HepG2 (cell line): ENCODE results near the gene BCL2L2. TPM values are rescaled to one million over a fixed set of nuclear protein-coding genes. Genes with fewer than 3 reads are reported as not detected.
A peak's percentile ranks its signal among the peaks of the same experiment; 100 is the strongest.

Experiments used
- CREBL2 ChIP-seq: sonication (generic); formaldehyde crosslinking; IDR thresholded peaks from 2 replicates; pipeline ENCODE4 v1.8.1; 2023; ENCODE audit warnings: missing genetic modification reagents, mild to moderate bottlenecking, borderline replicate concordance
- DMAP1 ChIP-seq: IDR thresholded peaks from 2 replicates; pipeline ENCODE4 v1.6.1; 2016
- GMEB2 ChIP-seq: IDR thresholded peaks from 2 replicates; pipeline ENCODE4 v1.6.1; 2016; ENCODE audit warnings: missing biosample characterization, missing genetic modification reagents, low read depth
- KAT2B ChIP-seq: fragments of 150-350 bp; IDR thresholded peaks from 2 replicates; pipeline ENCODE4 v1.6.1; 2014; ENCODE audit warnings: low read depth, low read length, borderline replicate concordance
- KDM5B ChIP-seq: sonication (generic); formaldehyde crosslinking; IDR thresholded peaks from 2 replicates; pipeline ENCODE4 v1.4.0; 2020; ENCODE audit warnings: missing genetic modification reagents, mild to moderate bottlenecking, borderline replicate concordance
- MED8 ChIP-seq: sonication (generic); formaldehyde crosslinking; IDR thresholded peaks from 2 replicates; pipeline ENCODE4 v1.8.1; 2023; ENCODE audit warnings: mild to moderate bottlenecking, missing genetic modification reagents; ENCODE audit not compliant: insufficient replicate concordance
- MEIS1 ChIP-seq: sonication (generic); formaldehyde crosslinking; IDR thresholded peaks from 2 replicates; pipeline ENCODE4 v1.9.0; 2021; ENCODE audit warnings: mild to moderate bottlenecking, missing genetic modification reagents, moderate library complexity, borderline replicate concordance
- RNF219 ChIP-seq: sonication (generic); formaldehyde crosslinking; IDR thresholded peaks from 2 replicates; pipeline ENCODE4 v1.5.0; 2020; ENCODE audit warnings: mild to moderate bottlenecking, missing genetic modification reagents
- SAFB2 ChIP-seq: sonication (generic); formaldehyde crosslinking; IDR thresholded peaks from 2 replicates; pipeline ENCODE4 v1.5.1; 2020; ENCODE audit warnings: missing genetic modification reagents, low read depth, mild to moderate bottlenecking, borderline replicate concordance
- SALL1 ChIP-seq: sonication (generic); formaldehyde crosslinking; IDR thresholded peaks from 2 replicates; pipeline ENCODE4 v1.8.0; 2022; ENCODE audit warnings: mild to moderate bottlenecking, missing genetic modification reagents
- TCF7 ChIP-seq: sonication (generic); IDR thresholded peaks from 2 replicates; pipeline ENCODE4 v1.6.1; 2016; ENCODE audit warnings: antibody characterized with exemption, low read depth
- TEF ChIP-seq: sonication (generic); formaldehyde crosslinking; IDR thresholded peaks from 2 replicates; pipeline ENCODE4 v1.5.0; 2020; ENCODE audit warnings: missing genetic modification reagents
- ZBTB26 ChIP-seq: IDR thresholded peaks from 2 replicates; pipeline ENCODE4 v1.6.1; 2016; ENCODE audit warnings: missing compliant biosample characterization, missing genetic modification reagents, borderline replicate concordance
- ZNF12 ChIP-seq: sonication (generic); formaldehyde crosslinking; IDR thresholded peaks from 2 replicates; pipeline ENCODE4 v1.5.0; 2020; ENCODE audit warnings: missing genetic modification reagents
- ZNF33A ChIP-seq: sonication (generic); formaldehyde crosslinking; IDR thresholded peaks from 2 replicates; pipeline ENCODE4 v1.5.1; 2020; ENCODE audit warnings: missing genetic modification reagents, mild to moderate bottlenecking, moderate library complexity, borderline replicate concordance
- ZNF362 ChIP-seq: sonication (generic); formaldehyde crosslinking; IDR thresholded peaks from 2 replicates; pipeline ENCODE4 v1.4.0; 2020; ENCODE audit warnings: missing genetic modification reagents, mild to moderate bottlenecking, borderline replicate concordance
- ZNF597 ChIP-seq: sonication (generic); formaldehyde crosslinking; IDR thresholded peaks from 2 replicates; pipeline ENCODE4 v1.5.0; 2020; ENCODE audit warnings: missing genetic modification reagents
- ZNF674 ChIP-seq: sonication (generic); formaldehyde crosslinking; IDR thresholded peaks from 2 replicates; pipeline ENCODE4 v1.5.0; 2020; ENCODE audit warnings: low read depth, mild to moderate bottlenecking, missing genetic modification reagents
- polyA plus RNA-seq, 8 experiments: library from polyadenylated mRNA; depleted of rRNA in 3 of 8; stranded (reverse) in 7 of 8; unstranded in 1 of 8; fragments of >200 nt; fragmentation: Illumina TruSeq in 4 of 8; extraction: Trizol in 4 of 8; gene quantifications; 2 replicates each; pipeline versions ENCODE4 v1.2.1 to v1.2.3, GENCODE V29; 2011 to 2016; ENCODE audit warnings: low read depth in 4 of 8, missing spikeins in 1 of 8, mixed read lengths in 1 of 8; ENCODE audit not compliant: insufficient read depth in 1 of 8
- total RNA-seq, 5 experiments: library from RNA; depleted of rRNA; stranded (reverse); fragments of >200 nt; fragmentation: Illumina TruSeq; extraction: Trizol; gene quantifications; 2 replicates each; pipeline ENCODE4 v1.2.3, GENCODE V29; 2016; ENCODE audit warnings: low read depth in 1 of 5

The BCL2L2 gene
- total and polyA plus RNA-seq, 2 of the 13 experiments (the other 11 are each of a cell fraction or from before 2014, with no cell fraction given): 28.1 to 49.8 TPM

GRCh38 chr14:23320584-23321571, 14.2 kb downstream of the BCL2L2 start, which contains the start of gene PABPN1 (continued):
- TF ChIP-seq RNF219 (CRISPR knock-in tag) (no peak), ZNF674 (CRISPR knock-in tag) (0 out of 2 replicates have a peak, but pooled peaks have one; percentile 33), CREBL2 (CRISPR knock-in tag) (peak; percentile 29; the same call in 1 of the 2 replicates), ZNF362 (CRISPR knock-in tag) (peak; percentile 65; the same call in 1 of the 2 replicates), KDM5B (peak; percentile 86), TEF (CRISPR knock-in tag) (peak; percentile 87), ZNF12 (CRISPR knock-in tag) (peak; percentile 87), ZBTB26 (CRISPR knock-in tag) (peak; percentile 85; the same call in 1 of the 2 replicates), MED8 (CRISPR knock-in tag) (peak; percentile 81), ZNF33A (CRISPR knock-in tag) (no peak; the same call in 1 of the 2 replicates), TCF7 (no peak), DMAP1 (CRISPR knock-in tag) (peak; percentile 100), SAFB2 (CRISPR knock-in tag) (peak; percentile 95), MEIS1 (CRISPR knock-in tag) (peak; percentile 100), SALL1 (CRISPR knock-in tag) (peak; percentile 97), GMEB2 (CRISPR knock-in tag) (peak; percentile 26), ZNF597 (no peak), KAT2B (no peak)
